Activated CD8-positive, alpha-beta memory T cell treated with anti-CD3 and anti-CD28 coated beads for 24 hours (primary cell): ENCODE data around the gene ZNF274.
"Not testable (repeated sequence)": the region's sequence is repeated elsewhere in the genome, so short reads cannot be mapped to it uniquely, and the experiment has no call there.

ENCODE experiments used
- DNase-seq: peaks from one replicate; pipeline ENCODE4 v3.0.0-alpha.2; 2020

The ZNF274 gene

DNA sequence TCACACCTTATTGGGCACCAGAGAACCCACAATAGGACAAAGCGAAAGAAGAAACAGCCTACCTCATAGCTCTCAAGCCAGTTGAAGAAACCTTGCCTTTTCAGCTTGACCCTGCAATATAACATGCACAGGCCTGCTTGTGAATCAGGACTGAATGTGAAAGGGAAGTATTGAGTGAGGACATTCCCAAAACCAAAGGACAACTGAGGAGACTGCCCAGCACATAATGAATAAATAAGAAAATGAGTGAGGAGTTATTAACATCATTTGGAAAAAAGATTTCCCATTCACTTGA, 30.2 kb downstream of the ZNF274 start:
- no peak for DNase-seq

DNA sequence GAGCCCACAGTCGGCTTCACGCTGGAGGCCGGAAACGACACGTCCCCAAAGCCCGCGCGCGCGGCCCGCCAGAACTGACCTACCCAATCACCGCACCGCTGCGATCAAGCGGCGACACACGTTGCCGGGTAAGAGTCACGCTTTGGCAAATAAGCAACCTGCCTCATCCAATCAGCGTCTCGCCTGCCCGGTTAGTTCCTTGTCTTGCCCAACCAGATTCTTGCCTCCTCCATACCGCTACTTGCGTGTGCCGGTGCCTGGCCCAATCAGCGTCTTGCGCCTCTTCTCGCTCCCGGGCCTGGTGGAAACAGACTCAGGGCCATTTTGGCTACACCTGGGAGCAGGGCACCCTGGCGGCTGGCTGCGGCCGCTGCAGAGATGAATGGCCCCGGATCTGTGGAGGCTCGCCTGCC, 34.2 kb downstream of the ZNF274 start:
- DNase-seq: no peak

DNA sequence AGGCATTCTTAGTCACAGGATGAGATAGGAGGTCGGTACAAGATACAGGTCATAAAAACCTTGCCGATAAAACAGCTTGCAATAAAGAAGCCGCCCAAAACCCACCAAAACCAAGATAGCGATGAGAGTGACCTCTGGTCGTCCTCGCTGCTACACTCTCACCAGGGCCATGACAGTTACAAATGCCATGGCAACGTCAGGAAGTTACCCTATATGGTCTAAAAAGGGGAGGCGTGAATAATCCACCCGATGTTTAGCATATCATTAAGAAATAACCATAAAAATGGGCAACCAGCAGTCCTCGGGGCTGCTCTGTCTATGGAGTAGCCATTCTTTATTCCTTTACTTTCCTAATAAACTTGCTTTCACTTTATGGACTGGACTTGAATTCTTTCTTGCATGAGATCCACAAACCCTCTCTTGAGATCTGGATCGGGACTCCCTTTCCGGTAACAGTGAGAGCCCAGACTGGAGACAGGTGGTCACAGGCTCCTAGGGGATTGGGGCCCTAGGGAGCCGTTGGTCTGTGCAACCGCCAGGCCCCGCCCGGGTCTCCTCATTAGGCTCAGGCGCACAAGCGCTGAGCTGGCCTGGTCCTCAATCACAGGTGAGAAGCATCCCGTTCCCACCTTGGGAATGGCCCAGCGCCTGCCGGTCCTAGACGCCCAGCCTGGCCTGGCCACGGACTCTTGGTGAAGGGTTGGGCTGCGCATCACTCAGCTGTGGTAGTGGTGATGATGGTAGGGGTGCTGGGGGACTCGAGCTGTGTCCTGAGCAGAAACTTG, 34.9 kb downstream of the ZNF274 start:
- DNase-seq: no peak

DNA sequence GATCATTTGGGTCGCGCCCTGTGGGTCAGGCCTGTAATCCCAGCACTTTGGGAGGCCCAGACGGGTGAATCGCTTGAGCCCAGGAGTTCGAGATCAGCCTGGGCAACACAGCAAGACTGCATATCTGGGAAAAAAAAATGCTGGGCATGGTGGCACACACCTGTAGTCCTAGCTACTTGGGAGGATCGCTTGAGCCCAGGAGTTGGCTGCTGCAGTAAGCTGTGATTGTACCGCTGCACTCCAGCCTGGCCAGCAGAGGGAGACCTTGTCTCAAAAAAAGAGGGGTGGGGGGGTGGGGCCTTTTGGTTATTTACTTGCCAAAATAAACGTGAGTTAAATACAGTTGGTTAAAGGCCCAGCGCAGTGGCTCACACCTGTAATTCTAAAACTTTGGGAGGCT, 36.0 kb downstream of the ZNF274 start:
- DNase-seq: no peak

DNA sequence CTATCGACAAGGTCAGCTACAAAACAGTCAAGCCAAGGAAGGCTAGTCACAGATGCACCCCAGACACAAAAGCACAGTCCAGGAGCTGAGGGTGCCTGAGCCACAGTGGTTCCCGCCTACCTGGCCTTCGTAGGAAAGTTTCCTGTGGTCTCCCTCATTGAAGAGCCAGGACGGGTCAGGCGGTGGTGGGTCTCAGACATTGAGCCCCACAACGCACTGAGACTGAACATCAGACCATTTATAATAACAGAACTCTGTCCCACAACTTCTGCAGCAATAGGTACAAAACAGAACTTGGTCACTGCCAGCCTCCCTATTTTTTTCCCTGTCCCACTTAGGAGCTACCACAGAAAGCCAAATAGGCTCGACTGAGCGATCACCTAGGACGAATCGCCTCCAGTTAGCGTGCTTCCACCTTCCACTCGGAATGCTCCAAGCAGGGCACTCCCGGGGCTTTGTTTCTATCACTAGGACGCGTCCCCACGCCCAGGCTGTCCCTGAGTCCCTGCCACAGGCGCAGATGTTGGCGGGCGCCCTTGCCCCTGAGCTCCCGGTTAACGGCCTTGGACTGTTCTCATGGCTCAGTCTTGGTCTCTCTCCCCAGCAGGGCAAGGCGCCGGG, 45.2 kb downstream of the ZNF274 start:
- DNase-seq: no peak

DNA sequence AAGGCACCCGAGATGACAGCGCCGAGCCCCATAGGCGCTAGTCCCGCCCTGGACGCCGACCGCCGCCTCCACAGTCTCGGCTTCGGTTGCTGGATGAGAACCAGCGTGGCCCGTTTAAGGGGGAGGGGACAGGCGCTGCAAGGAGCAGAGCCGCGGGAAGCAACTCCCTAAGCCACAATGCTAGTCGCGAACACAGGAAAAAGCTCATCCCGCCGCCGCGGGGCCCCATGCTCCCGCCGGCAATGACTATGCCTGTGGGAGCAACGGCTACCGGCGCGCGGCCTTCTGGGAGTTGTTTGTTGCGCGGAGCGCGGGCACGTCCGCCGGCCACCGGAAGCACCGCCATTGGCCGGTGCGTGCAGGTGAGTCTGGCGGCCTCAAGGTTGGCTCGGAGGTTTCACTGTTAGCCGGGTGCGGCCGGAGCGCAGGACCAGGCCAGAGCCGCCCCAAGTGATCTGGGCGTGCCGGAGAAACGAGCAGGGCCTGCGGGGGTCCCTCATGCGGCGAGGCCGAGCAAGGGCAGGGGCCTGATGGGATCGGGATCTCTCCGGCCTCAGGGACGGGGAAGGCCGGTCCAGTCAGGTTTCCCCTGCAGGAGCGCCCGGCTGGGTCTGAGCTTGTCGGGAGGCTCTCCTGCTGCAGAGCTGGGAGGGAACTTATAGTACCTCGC, 45.9 kb downstream of the ZNF274 start, which contains the start of gene ZNF544:
Gene ZNF544 (plus strand): TSS at position 330 of the 670 bp plus-strand sequence. CDS start 15,110 bp downstream, outside the sequence.
- peak; percentile 89 for DNase-seq

DNA sequence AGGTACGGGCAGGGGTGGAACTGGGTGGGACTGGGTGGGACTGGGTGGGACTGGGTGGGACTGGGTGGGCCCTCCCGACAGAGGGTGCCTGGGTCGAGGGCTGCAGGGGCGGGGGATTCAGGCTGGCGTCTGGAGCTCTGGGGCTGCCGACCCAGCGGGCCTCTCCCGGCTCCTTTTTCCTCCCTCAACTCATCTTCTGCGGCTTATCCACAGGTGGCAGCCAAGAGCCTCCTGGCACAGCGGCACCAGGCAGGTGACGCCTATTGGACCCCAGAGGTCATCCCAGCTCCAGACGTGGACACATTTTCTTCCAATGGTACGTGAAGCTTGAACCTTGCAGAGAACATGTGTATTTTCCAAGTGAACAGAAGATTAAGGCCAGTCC, 46.4 kb downstream of the ZNF274 start:
- no peak for DNase-seq

DNA sequence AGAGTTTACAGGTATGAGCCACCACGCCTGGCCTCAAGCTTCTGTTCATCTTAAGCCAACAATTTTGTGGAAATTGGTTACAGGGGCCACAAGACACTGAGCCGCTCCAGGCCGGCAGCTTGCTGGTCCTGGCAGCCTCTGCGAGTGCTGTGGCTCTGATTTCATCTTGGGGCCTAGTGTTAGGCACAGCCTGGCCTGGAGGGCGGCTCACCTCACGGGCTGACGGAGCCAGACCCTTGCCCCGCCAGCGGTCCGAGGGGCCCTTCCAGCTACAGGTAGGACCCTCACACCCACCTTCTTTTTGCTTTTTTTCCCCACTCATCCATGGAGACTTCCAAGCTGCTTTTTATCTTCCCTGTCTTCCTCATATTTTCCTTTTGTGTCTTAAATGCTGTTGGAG, 54.5 kb downstream of the ZNF274 start:
- no peak for DNase-seq

DNA sequence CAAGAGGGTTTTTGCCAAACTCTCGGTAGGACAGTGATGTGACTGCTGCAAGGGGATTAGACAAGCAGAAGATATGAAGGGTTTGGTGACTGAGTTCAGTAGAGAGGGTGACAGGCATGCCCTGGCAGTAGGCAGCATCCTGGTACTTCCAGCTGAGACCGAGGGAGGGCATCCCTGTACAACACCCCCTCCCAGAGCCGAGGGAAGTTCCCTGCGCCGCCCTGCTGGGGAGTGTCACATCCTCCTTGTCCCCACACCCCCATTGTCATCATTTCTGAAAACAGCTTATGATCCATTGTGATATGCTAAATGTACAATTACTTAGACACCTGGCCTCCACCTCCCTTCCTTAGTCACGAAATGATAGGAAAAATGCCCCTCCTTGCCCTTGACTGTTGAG, 60.5 kb downstream of the ZNF274 start:
- DNase-seq: no peak

DNA sequence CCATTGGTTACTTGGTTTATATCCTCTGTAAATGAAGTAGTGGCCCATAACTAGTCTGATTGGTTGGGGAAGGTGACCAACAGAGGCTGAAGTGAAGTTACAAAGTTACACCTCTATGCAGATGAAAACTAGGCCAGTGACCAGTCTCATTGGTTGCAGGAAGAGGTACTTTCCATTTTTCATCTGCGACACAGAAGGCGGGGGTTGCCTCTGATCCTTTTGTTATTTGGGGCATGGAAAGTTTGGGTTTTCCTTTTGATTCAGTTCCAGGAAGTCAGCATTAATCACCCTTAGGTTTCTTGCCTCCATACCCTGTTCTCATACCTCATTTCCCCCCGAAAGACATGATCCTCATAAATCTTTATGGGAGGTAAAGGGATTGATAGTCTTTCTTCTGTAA, 66.0 kb downstream of the ZNF274 start:
- DNase-seq: no peak

DNA sequence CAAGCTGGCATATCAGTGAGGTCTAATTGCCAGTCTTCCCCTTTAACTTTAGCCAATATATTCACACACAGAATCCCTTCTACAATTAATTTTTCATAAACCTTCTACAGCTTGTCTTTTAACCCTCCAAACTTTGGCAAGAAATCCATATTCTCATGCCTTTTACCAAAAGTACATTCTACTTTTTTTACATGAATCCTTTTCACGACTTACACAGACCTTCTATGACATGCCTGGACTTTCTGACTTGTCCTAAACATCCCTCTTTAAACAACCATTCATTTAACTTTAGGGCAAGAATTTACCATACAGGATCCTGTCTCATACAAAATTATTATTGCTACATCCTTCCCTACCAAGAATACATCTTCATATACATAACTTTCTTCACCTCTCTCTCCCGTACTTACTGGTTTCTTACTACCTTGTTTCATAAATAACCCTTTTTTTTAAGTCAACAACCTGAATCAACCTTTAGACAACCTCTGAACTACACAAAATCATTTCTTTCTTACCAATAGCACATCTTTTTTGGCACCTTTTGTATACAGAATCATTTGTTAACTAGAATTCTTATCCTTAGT, 69.3 kb downstream of the ZNF274 start:
- DNase-seq: no peak

DNA sequence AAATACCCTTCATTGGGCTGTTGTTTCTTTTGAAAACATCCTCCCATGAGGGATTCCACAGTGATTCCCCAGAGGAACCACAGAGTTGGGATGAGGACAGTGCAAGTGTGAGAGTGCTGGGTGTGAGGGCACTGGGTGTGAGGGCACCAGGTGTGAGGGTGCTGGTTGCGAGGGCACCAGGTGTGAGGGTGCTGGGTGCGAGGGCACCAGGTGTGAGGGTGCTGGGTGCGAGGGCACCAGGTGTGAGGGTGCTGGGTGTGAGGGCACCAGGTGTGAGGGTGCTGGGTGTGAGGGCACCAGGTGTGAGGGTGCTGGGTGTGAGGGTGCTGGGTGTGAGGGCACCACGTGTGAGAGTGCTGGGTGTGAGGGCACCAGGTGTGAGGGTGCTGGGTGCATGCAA, 75.4 kb downstream of the ZNF274 start:
- DNase-seq: not testable (repeated sequence)

DNA sequence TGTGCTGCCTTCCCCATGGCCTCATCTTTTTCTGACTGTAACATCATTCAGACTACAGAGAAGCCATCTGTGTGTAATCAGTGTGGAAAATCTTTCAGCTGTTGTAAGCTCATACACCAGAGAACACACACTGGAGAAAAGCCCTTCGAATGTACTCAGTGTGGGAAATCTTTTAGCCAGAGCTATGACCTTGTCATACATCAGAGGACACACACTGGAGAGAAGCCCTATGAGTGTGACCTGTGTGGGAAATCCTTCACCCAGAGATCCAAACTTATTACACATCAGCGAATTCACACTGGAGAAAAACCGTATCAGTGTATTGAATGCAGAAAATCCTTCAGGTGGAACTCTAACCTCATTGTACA, 78.7 kb downstream of the ZNF274 start:
- DNase-seq: no peak

DNA sequence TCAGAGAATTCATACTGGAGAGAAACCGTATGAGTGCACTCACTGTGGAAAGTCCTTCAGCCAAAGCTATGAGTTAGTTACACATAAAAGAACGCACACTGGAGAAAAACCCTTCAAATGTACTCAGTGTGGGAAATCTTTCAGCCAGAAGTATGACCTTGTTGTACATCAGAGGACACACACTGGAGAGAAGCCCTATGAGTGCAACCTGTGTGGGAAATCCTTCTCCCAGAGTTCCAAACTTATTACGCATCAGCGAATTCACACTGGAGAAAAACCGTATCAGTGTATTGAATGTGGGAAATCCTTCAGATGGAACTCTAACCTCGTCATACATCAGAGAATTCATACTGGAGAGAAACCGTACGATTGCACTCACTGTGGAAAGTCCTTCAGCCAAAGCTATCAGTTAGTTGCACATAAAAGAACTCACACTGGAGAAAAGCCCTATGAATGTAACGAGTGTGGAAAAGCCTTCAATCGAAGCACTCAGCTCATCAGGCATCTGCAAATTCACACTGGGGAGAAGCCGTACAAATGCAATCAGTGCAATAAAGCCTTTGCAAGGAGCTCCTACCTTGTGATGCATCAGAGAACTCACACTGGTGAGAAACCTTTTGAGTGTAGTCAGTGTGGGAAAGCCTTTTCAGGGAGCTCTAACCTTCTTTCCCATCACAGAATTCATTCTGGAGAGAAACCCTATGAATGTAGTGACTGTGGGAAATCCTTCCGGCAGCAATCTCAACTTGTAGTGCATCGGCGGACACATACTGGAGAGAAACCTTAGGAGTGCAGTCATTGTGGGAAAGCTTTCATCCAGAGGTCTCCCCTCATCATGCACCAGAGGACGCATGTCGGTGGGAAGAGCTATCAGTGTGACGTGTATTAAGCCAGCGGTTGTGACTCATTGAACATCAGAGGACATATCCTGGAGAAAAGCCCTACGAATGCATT, 79.4 kb downstream of the ZNF274 start:
- DNase-seq: no peak

DNA sequence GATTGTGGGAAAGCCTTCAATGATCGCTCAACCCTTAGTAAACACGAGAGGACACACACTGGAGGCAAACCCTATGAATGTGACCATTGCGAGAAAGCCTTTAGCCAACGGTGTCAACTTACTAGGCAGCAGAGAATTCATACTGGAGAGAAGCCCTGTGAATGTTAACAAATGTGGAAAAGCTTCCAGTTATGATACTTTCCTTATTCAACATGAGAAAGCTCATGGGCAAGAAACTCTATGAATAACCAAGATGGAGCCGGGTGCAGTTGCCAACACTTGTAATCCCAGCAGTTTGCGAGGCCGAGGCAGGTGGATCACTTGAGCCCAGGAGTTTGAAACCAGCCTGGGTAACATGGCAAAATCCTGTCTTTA, 80.0 kb downstream of the ZNF274 start:
- DNase-seq: no peak
